NCI-H2171 (cell line): ENCODE data around the gene IRF2.

Source experiments
- DNase-seq: peaks from one replicate; lab custom pipeline; 2025; lab: John Stamatoyannopoulos, UW

Gene IRF2

DNA sequence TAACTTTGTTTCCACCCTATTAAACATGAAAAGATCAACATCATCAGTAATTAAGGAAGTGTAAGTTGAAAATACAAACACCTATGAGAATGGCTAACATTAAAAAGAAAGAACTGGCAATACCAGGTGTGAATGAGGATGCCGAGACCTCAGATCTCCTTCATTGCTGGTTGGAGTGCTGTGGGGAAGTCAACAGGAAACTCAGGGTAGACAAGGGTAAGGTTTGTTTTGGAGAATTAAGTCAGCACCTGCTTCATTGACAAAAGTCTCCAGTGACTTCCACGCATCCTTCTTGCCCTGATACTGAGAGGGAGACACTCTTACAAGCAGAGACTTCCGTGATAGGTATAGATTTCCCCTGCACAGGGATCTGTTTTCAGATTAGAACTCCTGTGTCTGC is 106.1 kb downstream of the IRF2 start:
- DNase-seq = no peak

- no peak for DNase-seq
These were observed 110.0 kb downstream of the IRF2 start for GRCh38 chr4:184364100-184364921.

DNA sequence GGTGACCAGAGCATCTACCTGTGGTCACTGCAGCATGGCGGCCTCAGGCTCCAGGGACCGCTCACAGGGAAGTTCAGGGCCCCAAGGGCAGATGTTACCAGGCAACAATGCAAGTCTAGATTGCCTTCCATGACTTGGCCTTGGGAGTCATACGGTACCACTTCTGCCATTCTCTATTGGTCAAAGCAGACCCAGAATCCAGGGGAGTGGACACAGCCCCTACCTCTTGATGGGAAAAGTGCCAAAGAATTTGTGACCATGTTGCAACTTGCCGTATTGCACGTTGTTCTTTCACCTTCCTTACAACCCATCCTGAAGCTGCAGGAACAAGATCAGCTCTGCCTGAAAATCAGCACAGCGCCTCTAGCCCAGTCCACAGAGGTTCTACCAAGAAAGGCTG is 111.1 kb downstream of the IRF2 start:
- DNase-seq = no peak

GRCh38 chr4:184362396-184362795 is 112.0 kb downstream of the IRF2 start:
- DNase-seq = no peak

- no peak for DNase-seq
These were observed 112.9 kb downstream of the IRF2 start for GRCh38 chr4:184361443-184361842.

- DNase-seq = no peak
These were observed 114.5 kb downstream of the IRF2 start for GRCh38 chr4:184359888-184360287.

DNA sequence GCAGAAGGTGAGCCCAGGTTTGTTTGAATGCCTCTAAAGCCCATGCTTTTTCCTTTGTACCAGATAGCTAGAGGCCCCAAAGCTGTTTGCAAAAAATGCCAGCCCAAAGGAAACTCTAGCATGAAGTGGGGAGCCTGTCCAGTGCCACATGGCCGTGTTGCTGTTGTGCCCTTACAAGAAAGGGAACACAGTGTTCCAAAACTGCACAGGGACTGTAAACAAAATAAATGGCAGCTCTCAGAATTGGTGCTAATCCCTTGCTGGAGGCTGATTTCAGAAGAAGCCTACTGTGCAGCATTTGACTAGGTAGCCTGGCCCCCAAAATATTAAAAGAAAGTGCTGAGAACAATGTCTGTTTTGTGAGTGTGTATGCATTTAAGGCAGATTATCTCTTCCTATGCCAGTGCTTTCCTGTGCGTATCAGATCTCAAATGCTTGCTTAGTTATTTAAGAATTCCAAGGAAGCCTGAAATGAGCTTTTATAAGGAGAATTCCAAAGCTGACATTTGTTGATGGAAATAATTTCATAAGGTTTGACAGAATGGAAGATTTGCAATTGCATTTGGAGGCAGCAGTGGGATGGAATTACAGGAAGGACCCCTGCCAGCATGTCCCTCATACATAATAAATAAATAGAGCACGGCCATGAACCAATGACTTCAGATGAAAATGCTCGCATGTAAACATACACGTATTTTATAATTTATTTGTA is 115.7 kb downstream of the IRF2 start:
- DNase-seq = no peak

- DNase-seq = no peak
These were observed 116.6 kb downstream of the IRF2 start for GRCh38 chr4:184357772-184358171.

DNA sequence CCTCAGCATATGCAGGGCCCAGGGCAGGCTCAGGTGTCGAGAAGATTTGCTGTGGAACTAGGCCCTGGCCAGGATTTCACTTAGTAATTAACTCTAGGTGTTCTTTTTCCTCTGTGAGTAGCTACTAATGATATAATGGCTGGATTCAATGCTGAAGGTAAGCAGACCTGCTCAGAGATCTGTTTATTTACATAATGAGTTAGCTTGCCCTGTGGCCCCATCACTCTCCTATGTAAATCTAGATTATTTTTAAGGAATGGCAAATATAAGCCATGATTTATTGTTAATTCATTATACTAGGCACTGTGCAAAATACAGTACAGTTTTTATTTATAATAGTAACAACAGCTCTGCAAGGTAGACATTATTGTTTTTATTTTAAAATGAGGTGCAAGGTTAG is 117.2 kb downstream of the IRF2 start:
- no peak for DNase-seq

DNA sequence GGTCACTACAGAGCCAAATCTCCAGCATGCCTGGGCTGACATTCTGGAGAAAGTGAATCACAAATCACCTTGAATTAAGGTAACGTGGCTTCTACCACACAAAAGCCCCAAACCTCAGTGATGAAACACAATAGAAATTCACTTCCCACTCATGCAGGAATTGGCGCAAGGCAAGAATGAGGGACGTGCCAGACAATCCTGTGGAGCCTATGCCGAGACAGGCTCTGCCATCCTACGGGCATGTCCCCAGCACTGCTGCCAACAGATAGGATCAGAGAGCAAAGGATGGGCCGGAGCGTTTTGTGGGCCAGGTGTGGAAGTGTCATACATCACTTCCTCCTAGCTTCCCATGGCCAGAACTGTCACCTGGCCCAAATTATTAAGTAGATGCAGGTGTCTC is 118.0 kb downstream of the IRF2 start:
- DNase-seq = no peak

DNA sequence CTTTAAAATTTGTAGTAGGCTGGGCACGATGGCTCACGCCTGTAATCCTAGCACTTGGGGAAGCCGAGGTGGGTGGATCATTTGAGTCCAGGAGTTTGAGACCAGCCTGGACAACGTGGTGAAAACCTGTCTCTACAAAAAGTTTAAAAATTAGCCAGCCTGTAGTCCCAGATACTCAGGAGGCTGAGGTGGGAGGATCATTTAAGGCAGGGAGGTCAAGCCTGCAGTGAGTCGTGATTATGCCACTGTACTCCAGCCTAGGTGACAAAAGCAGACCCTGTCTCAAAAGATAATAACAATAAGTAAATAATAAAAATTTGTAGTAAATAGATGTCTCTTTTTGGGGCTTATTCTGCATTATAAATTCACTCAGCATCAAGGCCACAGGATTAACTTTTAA is 118.5 kb downstream of the IRF2 start:
- no peak for DNase-seq

GRCh38 chr4:184355111-184355604 is 119.2 kb downstream of the IRF2 start:
- no peak for DNase-seq

DNA sequence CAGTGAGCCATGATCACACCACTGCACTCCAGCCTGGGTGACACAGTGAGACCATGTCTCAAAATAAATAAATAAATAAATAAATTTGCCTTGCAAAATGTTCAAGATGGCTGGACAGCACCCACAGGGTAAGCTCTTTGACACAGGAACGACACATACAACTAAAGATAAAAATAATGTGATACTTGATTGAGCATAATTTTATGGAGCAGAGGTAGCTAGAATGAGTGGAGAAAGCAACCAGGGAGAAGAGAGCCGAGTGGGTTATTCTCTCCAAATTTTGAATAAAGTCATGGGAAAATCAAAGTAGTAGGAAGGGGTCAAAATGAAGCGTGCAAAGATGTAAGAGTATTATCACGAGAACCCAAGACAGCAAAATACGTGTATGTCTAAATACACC is 121.5 kb downstream of the IRF2 start:
- DNase-seq = no peak

- no peak for DNase-seq
These were observed 122.5 kb downstream of the IRF2 start for GRCh38 chr4:184351560-184352451.

DNA sequence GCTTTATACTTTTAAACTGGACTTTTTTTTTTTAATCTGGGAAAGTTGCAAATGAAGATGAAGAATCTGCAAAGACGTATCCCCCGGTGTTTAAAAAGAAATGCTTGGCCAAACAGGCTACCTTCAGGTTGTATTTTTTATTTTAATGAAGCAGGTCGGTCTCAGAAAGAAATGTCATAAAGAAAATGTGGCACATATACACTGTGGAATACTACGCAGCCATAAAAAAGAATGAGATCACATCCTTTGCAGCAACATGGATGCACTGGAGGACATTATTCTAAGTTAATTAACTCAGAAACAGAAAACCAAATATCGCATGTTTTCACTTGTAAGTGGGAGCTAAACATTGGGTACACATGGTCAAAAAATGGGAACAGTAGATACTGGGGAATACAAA is 123.4 kb downstream of the IRF2 start:
- no peak for DNase-seq

DNA sequence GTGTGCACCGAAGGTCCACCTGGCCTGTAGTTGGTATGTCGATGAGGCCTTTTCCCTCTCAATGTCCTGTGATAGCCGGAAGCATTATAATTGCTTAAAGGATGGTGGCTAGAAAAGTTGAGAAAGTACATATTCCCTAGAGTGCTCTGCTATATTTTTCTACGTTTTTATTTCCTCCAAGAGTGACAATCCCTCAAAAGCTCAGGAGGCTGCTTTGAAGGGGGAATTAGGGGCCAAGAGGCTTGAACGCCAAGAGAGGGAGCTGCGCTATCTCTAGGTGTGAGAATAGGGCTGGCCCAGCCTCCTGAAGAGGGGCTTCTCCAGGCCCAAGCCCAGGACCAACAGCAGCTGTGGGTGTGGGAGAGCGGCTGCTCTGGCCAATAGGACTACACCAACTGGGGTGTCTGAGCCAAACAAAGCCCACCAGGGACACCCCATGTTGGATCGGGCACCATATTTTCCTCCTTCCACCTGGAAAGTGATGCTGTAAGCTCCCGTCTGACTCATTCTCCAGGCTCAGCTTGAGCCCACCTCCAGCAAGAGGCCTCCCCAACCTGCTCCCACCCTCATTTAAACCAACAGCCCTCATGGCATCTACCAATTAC is 124.0 kb downstream of the IRF2 start:
- DNase-seq = no peak

DNA sequence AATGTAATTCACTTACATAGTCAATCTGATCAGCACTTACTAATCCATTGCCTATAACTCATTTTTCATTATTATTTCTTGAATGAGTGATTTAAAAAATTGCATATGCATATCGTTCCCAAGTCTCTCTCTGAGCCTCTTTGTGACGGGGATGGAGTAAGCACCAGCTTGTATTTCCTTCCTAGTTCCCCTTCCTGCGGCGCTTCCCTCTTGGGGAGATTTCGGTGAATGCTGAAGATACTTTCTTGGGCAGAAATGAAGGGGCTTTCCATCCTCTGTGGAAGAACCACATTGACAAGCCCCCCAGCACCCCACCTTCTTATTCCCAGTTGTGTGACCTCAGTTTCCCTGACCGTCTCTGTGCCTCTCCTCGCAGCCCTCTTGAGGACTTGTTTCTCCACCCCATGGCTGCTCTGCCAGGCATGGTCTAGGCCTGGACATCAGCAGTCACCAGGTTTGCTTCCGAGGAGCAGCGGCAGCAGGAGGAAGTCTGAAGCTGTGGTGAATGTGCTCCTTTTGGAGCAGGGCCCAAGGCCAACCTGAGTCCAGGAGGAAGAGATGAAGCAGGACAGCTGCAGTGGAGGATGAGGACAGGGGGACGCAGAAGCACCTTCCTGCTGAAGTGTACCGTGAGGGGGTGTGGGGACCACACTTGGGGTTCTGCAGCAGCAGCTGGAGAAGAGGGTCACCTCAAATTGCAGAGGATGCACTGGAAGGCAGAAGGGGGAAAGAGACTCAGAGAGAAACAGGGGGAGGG is 124.9 kb downstream of the IRF2 start:
- DNase-seq = no peak

DNA sequence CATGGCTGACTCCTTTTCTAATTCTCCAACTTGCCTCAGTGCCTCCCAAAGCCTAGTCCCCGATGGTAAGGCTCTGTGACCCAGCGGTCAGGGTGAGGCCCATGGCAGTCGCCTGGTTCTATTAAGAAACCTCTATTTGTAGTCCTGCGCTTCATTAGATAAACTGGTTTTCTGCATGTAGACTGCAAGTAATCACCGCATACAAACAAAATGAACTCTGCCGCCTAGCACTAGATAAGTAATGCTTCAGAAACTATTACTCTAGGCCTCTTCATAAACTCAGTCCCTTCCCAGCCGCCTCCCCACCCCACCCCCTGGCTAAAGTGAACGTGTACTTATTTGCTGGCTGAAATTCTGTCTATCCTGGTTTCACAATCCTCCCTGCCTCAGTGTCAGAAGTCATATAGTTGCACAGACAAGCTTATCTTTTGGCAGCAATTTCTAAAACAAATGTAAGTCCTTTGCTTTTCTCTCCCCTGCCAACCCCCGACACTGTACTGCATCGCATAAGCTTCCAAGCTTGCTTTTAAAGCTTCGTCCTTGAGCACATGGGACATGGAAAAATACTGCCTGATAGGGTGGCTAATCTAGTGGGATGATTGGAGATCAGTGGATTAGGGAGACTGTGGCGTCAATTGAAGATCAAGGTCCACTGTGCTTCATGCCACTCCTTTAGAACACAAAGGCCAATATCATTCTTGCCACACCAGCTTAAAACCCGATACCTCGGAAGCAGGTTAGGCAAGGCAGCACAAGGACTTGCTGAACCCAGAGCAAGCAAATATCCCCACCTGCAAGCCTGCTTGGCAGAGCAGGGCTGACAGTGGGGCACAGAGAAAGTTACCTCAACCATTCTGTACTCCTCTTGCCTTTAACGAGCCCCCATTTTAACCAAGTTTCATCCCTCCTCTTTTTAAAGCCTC is 125.8 kb downstream of the IRF2 start:
- no peak for DNase-seq

DNA sequence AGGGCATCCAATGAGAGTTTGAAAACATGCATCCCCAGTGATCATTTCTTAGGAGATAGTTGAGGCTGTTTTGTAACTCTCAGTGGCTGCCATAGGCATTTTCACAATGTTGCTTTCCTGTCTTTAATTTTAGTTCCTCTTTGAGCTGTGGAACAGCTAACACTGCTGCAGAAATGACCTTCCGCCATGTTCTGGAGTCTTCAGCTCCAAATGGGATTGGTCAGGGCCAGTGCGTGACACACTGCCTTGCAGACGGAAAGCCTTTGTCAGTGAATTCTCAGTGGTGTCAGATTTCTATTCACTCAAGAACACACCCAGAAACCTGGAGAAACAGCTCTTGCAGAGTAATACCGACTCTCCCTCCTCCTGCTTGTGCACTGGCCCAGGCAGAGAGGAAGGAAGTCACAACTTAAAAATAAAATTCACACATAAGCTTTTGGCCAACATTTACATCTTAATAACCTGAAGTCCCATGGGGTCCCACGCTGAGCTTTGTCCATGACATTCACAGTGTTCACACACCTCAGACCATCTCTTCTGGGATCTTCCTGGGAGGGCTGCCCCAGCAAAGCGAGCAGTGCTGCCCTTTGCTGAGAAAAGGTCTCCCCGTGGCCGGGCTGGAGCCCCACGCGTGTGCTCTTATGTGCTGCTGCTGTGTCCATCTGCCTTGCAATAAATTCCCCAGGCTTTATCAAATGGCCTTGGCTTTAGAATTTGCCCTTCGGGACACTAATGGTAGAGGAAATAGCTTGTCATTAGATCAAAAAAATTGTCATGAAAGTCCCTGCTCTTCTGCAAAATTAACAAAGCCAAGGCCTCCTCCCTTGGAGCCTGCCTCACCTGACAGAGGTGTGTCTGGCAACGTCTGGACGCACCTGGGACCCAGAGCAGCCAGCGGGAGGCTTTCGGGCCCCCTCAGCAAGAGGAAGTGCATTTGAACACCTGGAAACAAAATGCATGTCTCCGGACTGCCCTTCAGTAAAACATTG is 126.8 kb downstream of the IRF2 start:
- peak; percentile 4 for DNase-seq
